ENCODE data around the gene COA1. TPM values are rescaled to one million over a fixed set of nuclear protein-coding genes. Genes with fewer than 3 reads are reported as not detected.

Gene COA1
- polyA plus RNA-seq, 3 donors = 25.6 to 57.8 (median 56.2) TPM

DNA sequence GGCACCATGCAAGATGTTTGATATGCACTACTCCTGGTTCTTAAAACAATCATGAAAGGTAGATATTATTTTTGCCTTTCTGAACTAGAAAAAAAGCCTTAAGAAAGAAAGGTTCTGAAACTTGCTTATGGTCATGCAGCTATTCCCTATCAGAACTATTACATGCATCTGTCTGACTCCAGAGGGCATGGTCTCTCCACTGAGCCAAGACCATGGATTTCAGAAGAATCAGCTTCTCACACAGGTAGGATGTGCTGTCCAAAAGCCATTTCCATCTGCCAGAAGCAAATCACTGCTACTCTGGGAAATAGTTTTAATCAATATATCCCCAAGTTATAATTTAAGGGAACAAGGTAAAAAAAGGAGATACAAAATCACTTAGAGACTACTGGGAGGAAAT, 77.0 kb downstream of the COA1 start:
- no peak overlapping the region for H3K4me2 ChIP-seq (replicated peaks; ENCODE audit: extremely low read depth, low read length, poor library complexity, severe bottlenecking)
- TF ChIP-seq, protein P1, sequence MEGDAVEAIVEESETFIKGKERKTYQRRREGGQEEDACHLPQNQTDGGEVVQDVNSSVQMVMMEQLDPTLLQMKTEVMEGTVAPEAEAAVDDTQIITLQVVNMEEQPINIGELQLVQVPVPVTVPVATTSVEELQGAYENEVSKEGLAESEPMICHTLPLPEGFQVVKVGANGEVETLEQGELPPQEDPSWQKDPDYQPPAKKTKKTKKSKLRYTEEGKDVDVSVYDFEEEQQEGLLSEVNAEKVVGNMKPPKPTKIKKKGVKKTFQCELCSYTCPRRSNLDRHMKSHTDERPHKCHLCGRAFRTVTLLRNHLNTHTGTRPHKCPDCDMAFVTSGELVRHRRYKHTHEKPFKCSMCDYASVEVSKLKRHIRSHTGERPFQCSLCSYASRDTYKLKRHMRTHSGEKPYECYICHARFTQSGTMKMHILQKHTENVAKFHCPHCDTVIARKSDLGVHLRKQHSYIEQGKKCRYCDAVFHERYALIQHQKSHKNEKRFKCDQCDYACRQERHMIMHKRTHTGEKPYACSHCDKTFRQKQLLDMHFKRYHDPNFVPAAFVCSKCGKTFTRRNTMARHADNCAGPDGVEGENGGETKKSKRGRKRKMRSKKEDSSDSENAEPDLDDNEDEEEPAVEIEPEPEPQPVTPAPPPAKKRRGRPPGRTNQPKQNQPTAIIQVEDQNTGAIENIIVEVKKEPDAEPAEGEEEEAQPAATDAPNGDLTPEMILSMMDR (IDR thresholded peaks at IDR 0.05) = no peak
- H2AFZ ChIP-seq (ENCODE audit: insufficient read depth, low read depth, low read length, poor library complexity, severe bottlenecking) = no peak overlapping the region
- Mint-ChIP-seq H3K36me3 (peaks cover 23 to 36% of the 10 kb centered on the region in 2 donors), H3K4me1 (peaks cover 55% of the 10 kb centered on the region), H3K9me3 (no peaks in the 10 kb centered on the region), H3K27ac (peak overlapping the region in 1 of 7 donors; percentile 54), H3K27me3 (ENCODE audit: low read depth in 3 of 3) (peaks cover 0 to 3% (median 1%) of the 10 kb centered on the region in 3 donors), H3K4me3 (no peak overlapping the region)
- H3K4me3 ChIP-seq (replicated peaks in 1 of 3; ENCODE audit: low read depth in 2 of 3, low read length in 3 of 3) = no peak overlapping the region
- no peaks in the 10 kb centered on the region for H3K9me3 ChIP-seq (replicated peaks in 1 of 2; ENCODE audit: control insufficient read depth in 1 of 2, insufficient read depth in 1 of 2, low read length in 2 of 2)
- peaks cover 30% of the 10 kb centered on the region for H4K20me1 ChIP-seq (ENCODE audit: insufficient read depth, low read length)
- H3K27ac ChIP-seq (ENCODE audit: low read depth in 1 of 2, low read length in 2 of 2) = no peak overlapping the region
- H3K4me1 ChIP-seq (ENCODE audit: control insufficient read depth in 1 of 2, insufficient read depth in 2 of 2, low read length in 2 of 2) = peaks cover 42 to 43% of the 10 kb centered on the region in 2 donors
- intact Hi-C loops (cut with micrococcal nuclease) = no loop called here
- no peak for DNase-seq
- H3K36me3 ChIP-seq (replicated peaks in 1 of 2; ENCODE audit: control insufficient read depth in 1 of 2, insufficient read depth in 2 of 2, low read length in 2 of 2) = peaks cover under 1 to 7% of the 10 kb centered on the region in 2 donors
- no peaks in the 10 kb centered on the region for H3K27me3 ChIP-seq (ENCODE audit: control insufficient read depth in 2 of 2, insufficient read depth in 2 of 2, low read length in 2 of 2)
- H3K79me2 ChIP-seq (ENCODE audit: insufficient read depth, low read length) = peaks cover 11% of the 10 kb centered on the region
- no peak overlapping the region for H3K9ac ChIP-seq (ENCODE audit: insufficient read depth, low read length, poor library complexity, severe bottlenecking)

DNA sequence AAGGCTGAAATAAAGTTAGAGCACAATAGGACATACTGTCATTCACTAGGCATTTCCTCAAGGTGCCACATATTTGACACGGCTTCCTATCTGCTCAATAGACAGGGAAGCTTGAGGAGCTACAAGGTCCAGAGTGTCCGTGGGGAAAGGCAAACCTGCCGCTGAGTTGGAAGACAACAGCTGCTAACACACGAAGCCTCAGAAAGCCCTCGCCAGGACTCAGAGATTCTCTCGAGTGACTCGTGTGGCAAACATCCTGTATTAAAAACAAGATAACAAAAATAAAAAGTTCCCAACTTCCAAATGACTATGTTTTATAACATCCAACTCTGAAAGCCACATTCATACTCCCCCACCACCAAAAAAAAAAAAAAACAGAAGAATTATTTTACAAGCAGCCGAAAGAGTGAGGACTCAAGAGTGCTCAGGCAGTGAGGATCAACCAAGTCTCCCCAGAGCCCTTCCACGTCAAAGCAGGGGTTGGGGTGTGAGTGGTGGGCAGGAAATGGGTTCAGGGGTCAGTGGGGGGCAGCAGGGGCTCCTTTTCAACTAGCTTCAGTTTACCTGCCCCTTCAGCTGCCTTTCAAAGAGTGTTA, 78.8 kb downstream of the COA1 start:
- Histone ChIP-seq H3K9me3 (replicated peaks in 1 of 2; ENCODE audit: control insufficient read depth in 1 of 2, insufficient read depth in 1 of 2, low read length in 2 of 2) (no peaks in the 10 kb centered on the region), H3K79me2 (ENCODE audit: insufficient read depth, low read length) (peaks cover 7% of the 10 kb centered on the region), H3K36me3 (replicated peaks in 1 of 2; ENCODE audit: control insufficient read depth in 1 of 2, insufficient read depth in 2 of 2, low read length in 2 of 2) (peaks cover 14 to 19% of the 10 kb centered on the region in 2 donors), H3K4me1 (ENCODE audit: control insufficient read depth in 1 of 2, insufficient read depth in 2 of 2, low read length in 2 of 2) (peaks cover 43 to 47% of the 10 kb centered on the region in 2 donors), H2AFZ (ENCODE audit: insufficient read depth, low read depth, low read length, poor library complexity, severe bottlenecking) (no peak overlapping the region), H3K27ac (ENCODE audit: low read depth in 1 of 2, low read length in 2 of 2) (no peak overlapping the region), H3K4me2 (replicated peaks; ENCODE audit: extremely low read depth, low read length, poor library complexity, severe bottlenecking) (no peak overlapping the region), H3K27me3 (ENCODE audit: control insufficient read depth in 2 of 2, insufficient read depth in 2 of 2, low read length in 2 of 2) (no peaks in the 10 kb centered on the region), H3K9ac (ENCODE audit: insufficient read depth, low read length, poor library complexity, severe bottlenecking) (no peak overlapping the region), H3K4me3 (replicated peaks in 1 of 3; ENCODE audit: low read depth in 2 of 3, low read length in 3 of 3) (no peak overlapping the region), H4K20me1 (ENCODE audit: insufficient read depth, low read length) (peaks cover 30% of the 10 kb centered on the region)
- Mint-ChIP-seq H3K4me1 (peaks cover 58% of the 10 kb centered on the region), H3K9me3 (no peaks in the 10 kb centered on the region), H3K27ac (peak overlapping the region in 3 of 7 donors; percentile 28 to 85 (median 37)), H3K27me3 (ENCODE audit: low read depth in 3 of 3) (peaks cover 0 to 3% (median 1%) of the 10 kb centered on the region in 3 donors), H3K36me3 (peaks cover 36 to 45% of the 10 kb centered on the region in 2 donors), H3K4me3 (no peak overlapping the region)
- TF ChIP-seq, protein P1 (IDR thresholded peaks at IDR 0.05) = no peak
- WGBS (ENCODE audit: insufficient coverage) = 85% methylated on average over 5 of the region's 9 CpGs
- intact Hi-C loops (cut with micrococcal nuclease) = no loop called here
- DNase-seq = no peak
